Small intestine (tissue), 7 donors: ENCODE results near the gene VGLL3. TPM values are rescaled to one million over a fixed set of nuclear protein-coding genes. Genes with fewer than 3 reads are reported as not detected.

Experiments used
- DNase-seq, 2 donors: peaks; one replicate each; pipeline versions ENCODE4 v3.0.0 to v3.0.0-alpha.2; 2013
- FAIRE-seq: peaks from 2 replicates; lab custom pipeline; 2012; peaks lifted over from hg19 to GRCh38; lab: Jason Lieb, UNC
- H3K27ac ChIP-seq, 3 donors: one replicate each; pipeline ENCODE4 v1.5.1; 2013; ENCODE audit warnings: low read length in 2 of 3, mild to moderate bottlenecking in 2 of 3, control low read depth in 1 of 3, inconsistent platforms in 1 of 3, low read depth in 1 of 3, moderate library complexity in 1 of 3
- H3K27me3 ChIP-seq, 3 donors: one replicate each; pipeline ENCODE4 v1.6.1; 2013; ENCODE audit warnings: low read length in 3 of 3, inconsistent platforms in 1 of 3; ENCODE audit not compliant: control insufficient read depth in 3 of 3, insufficient read depth in 3 of 3
- H3K36me3 ChIP-seq, 3 donors: one replicate each; pipeline ENCODE4 v1.6.1; 2013; ENCODE audit warnings: low read length in 3 of 3, inconsistent platforms in 1 of 3, low read depth in 1 of 3, mild to moderate bottlenecking in 1 of 3, moderate library complexity in 1 of 3; ENCODE audit not compliant: control insufficient read depth in 3 of 3, insufficient read depth in 2 of 3
- H3K4me1 ChIP-seq, 3 donors: one replicate each; pipeline ENCODE4 v1.6.1; 2013; ENCODE audit warnings: low read length in 2 of 3, inconsistent platforms in 1 of 3, low read depth in 1 of 3, mild to moderate bottlenecking in 1 of 3, moderate library complexity in 1 of 3; ENCODE audit not compliant: control insufficient read depth in 3 of 3, insufficient read depth in 2 of 3
- H3K4me3 ChIP-seq, 3 donors: one replicate each; pipeline ENCODE4 v1.5.1; 2013; ENCODE audit warnings: low read length in 3 of 3, control low read depth in 1 of 3, inconsistent platforms in 1 of 3, low read depth in 1 of 3, mild to moderate bottlenecking in 1 of 3, moderate library complexity in 1 of 3
- H3K9me3 ChIP-seq, 2 donors: one replicate each; pipeline ENCODE4 v1.6.1; 2013; ENCODE audit warnings: low read depth in 1 of 2, low read length in 1 of 2; ENCODE audit not compliant: control insufficient read depth in 2 of 2, insufficient read depth in 1 of 2
- WGBS, 3 donors: extraction: QIAGEN DNeasy Blood & Tissue Kit; methylation state at CpG; one replicate each; pipeline ENCODE4 v1.1.7; 2013; 5-methylcytosine and 5-hydroxymethylcytosine counted together
- polyA plus RNA-seq, 4 donors: library from polyadenylated mRNA; stranded (reverse) in 3 of 4; unstranded in 1 of 4; fragments of 200-250 nt in 3 of 4; fragments of 120-200 nt in 1 of 4; gene quantifications; one replicate each; pipeline versions ENCODE4 v1.2.1 to v1.2.3, GENCODE V29; 2013
- donor health status: healthy with polysubstance abuse.
- donor health status: control.
- donor health status: control.
- donor health status: Bipolar disorder and iron deficiency.
- donor health status: healthy.

VGLL3 gene
- polyA plus RNA-seq, 4 donors = 1.6 to 11.4 (median 1.7) TPM; not detected in 1

GRCh38 chr3:86995537-86995936, 4.6 kb upstream of the VGLL3 start:
- no peaks in the 10 kb centered on the region for H3K36me3 ChIP-seq
- H3K27ac ChIP-seq = no peak overlapping the region
- H3K9me3 ChIP-seq = no peaks in the 10 kb centered on the region
- H3K4me3 ChIP-seq = no peak overlapping the region
- H3K27me3 ChIP-seq = peaks cover 0 to 2% (median 2%) of the 10 kb centered on the region in 3 donors
- H3K4me1 ChIP-seq = peaks cover 0 to 6% (median 0%) of the 10 kb centered on the region in 3 donors
- DNase-seq (no peak), FAIRE-seq (peak; percentile 99)
- 72 to 87% (median 77%) methylated on average over 5 of the region's 5 CpGs for WGBS, 3 donors

GRCh38 chr3:86993704-86994103, 2.8 kb upstream of the VGLL3 start:
- H3K27ac ChIP-seq = no peak overlapping the region
- H3K4me3 ChIP-seq = no peak overlapping the region
- H3K36me3 ChIP-seq = no peaks in the 10 kb centered on the region
- H3K9me3 ChIP-seq = no peaks in the 10 kb centered on the region
- DNase-seq (peak; percentile 2 to 28), FAIRE-seq (no peak)
- WGBS, 3 donors = 23 to 36% (median 31%) methylated on average over 7 of the region's 7 CpGs
- H3K27me3 ChIP-seq = peaks cover 0 to 13% (median 2%) of the 10 kb centered on the region in 3 donors
- H3K4me1 ChIP-seq = peaks cover 0 to 14% (median 0%) of the 10 kb centered on the region in 3 donors

- FAIRE-seq = no peak
These were observed 989 bp upstream of the VGLL3 start for GRCh38 chr3:86991840-86992435.

GRCh38 chr3:86991482-86991815, 500 bp upstream of the VGLL3 start:
- H3K4me1 ChIP-seq = peaks cover 0 to 14% (median 0%) of the 10 kb centered on the region in 3 donors
- no peaks in the 10 kb centered on the region for H3K36me3 ChIP-seq
- H3K4me3 ChIP-seq = peak overlapping the region in 2 of 3 donors; percentile 26 to 69
- H3K27ac ChIP-seq = peak overlapping the region in 2 of 3 donors; percentile 11 to 62
- DNase-seq (no peak), FAIRE-seq (no peak)
- no peaks in the 10 kb centered on the region for H3K9me3 ChIP-seq
- peaks cover 0 to 16% (median 2%) of the 10 kb centered on the region in 3 donors for H3K27me3 ChIP-seq
- 1 to 6% (median 6%) methylated on average over 7 of the region's 7 CpGs for WGBS, 3 donors

More at GRCh38 chr3:86991840-86992435, 989 bp upstream of the VGLL3 start:
- Histone ChIP-seq H3K9me3 (no peaks in the 10 kb centered on the region), H3K4me1 (peaks cover 0 to 14% (median 0%) of the 10 kb centered on the region in 3 donors), H3K27me3 (peaks cover 0 to 16% (median 2%) of the 10 kb centered on the region in 3 donors), H3K4me3 (peak overlapping the region in 1 of 3 donors; percentile 69), H3K27ac (peak overlapping the region in 1 of 3 donors; percentile 62), H3K36me3 (no peaks in the 10 kb centered on the region)
- 42 to 61% (median 55%) methylated on average over 8 of the region's 8 CpGs for WGBS, 3 donors
- DNase-seq = no peak

GRCh38 chr3:86990012-86990733, 776 bp downstream of the VGLL3 start:
- Histone ChIP-seq H3K4me3 (peak overlapping the region; percentile 26 to 69 (median 36)), H3K27me3 (peaks cover 0 to 18% (median 2%) of the 10 kb centered on the region in 3 donors), H3K4me1 (peaks cover 0 to 14% (median 0%) of the 10 kb centered on the region in 3 donors), H3K36me3 (no peaks in the 10 kb centered on the region), H3K27ac (peak overlapping the region in 2 of 3 donors; percentile 44 to 55), H3K9me3 (no peaks in the 10 kb centered on the region)
- 6 to 8% (median 8%) methylated on average over 26 to 29 of the region's 29 CpGs for WGBS, 3 donors
- DNase-seq = peak; percentile 18 to 81
- FAIRE-seq = no peak

- no peak overlapping the region for H3K27ac ChIP-seq
- FAIRE-seq = no peak
- peaks cover 0 to 14% (median 0%) of the 10 kb centered on the region in 3 donors for H3K4me1 ChIP-seq
- no peaks in the 10 kb centered on the region for H3K9me3 ChIP-seq
- H3K36me3 ChIP-seq = no peaks in the 10 kb centered on the region
- H3K4me3 ChIP-seq = peak overlapping the region in 1 of 3 donors; percentile 69
- DNase-seq = peak in 1 of 2 donors; percentile 10
- peaks cover 0 to 18% (median 2%) of the 10 kb centered on the region in 3 donors for H3K27me3 ChIP-seq
- 57 to 66% (median 61%) methylated on average over 7 of the region's 7 CpGs for WGBS, 3 donors
These were observed 1.3 kb downstream of the VGLL3 start for GRCh38 chr3:86989611-86990010.

GRCh38 chr3:86989006-86989405, 1.9 kb downstream of the VGLL3 start:
- H3K4me1 ChIP-seq = peaks cover 0 to 14% (median 0%) of the 10 kb centered on the region in 3 donors
- no peak overlapping the region for H3K27ac ChIP-seq
- WGBS, 3 donors = 39 to 51% (median 45%) methylated on average over 1 of the region's 1 CpG
- DNase-seq = no peak
- no peak for FAIRE-seq
- H3K4me3 ChIP-seq = no peak overlapping the region
- H3K27me3 ChIP-seq = peaks cover 0 to 18% (median 2%) of the 10 kb centered on the region in 3 donors
- H3K36me3 ChIP-seq = no peaks in the 10 kb centered on the region
- H3K9me3 ChIP-seq = no peaks in the 10 kb centered on the region

GRCh38 chr3:86988235-86988634, 2.7 kb downstream of the VGLL3 start:
- Histone ChIP-seq H3K9me3 (no peaks in the 10 kb centered on the region), H3K27ac (no peak overlapping the region), H3K4me1 (peaks cover 0 to 14% (median 0%) of the 10 kb centered on the region in 3 donors), H3K27me3 (peaks cover 0 to 16% (median 2%) of the 10 kb centered on the region in 3 donors), H3K4me3 (no peak overlapping the region), H3K36me3 (no peaks in the 10 kb centered on the region)
- FAIRE-seq (no peak), DNase-seq (no peak)
- 61 to 63% (median 62%) methylated on average over 4 of the region's 4 CpGs for WGBS, 3 donors
